GM23338 (cell line): ENCODE data around the gene TANGO2.
A peak's percentile ranks its signal among the peaks of the same experiment; 100 is the strongest.

ENCODE experiments used
- EZH2phosphoT487 ChIP-seq: fragments of 200-600 bp; sonication (generic); IDR thresholded peaks from one replicate; pipeline ENCODE4 v1.8.1; 2018; ENCODE audit warnings: antibody characterized with exemption; ENCODE audit not compliant: unreplicated experiment
- POLR2AphosphoS5 ChIP-seq: IDR thresholded peaks from 2 replicates; pipeline ENCODE4 v1.6.1; 2016; ENCODE audit warnings: antibody characterized with exemption, low read depth
- TF ChIP-seq, protein P1 (sequence below), 2 experiments: fragments of 200-600 bp in 1 of 2; sonication (generic) in 1 of 2; conservative IDR thresholded peaks; 2 replicates each; pipeline versions ENCODE4 v1.5.1 to v1.6.1; 2016 to 2017; ENCODE audit warnings: antibody characterized with exemption in 2 of 2, low read depth in 2 of 2, mild to moderate bottlenecking in 2 of 2, moderate library complexity in 1 of 2
- TF ChIP-seq, protein P2 (sequence below): IDR thresholded peaks from one replicate; pipeline ENCODE4 v1.6.1; 2018; ENCODE audit warnings: antibody characterized with exemption; ENCODE audit not compliant: unreplicated experiment

DNA sequence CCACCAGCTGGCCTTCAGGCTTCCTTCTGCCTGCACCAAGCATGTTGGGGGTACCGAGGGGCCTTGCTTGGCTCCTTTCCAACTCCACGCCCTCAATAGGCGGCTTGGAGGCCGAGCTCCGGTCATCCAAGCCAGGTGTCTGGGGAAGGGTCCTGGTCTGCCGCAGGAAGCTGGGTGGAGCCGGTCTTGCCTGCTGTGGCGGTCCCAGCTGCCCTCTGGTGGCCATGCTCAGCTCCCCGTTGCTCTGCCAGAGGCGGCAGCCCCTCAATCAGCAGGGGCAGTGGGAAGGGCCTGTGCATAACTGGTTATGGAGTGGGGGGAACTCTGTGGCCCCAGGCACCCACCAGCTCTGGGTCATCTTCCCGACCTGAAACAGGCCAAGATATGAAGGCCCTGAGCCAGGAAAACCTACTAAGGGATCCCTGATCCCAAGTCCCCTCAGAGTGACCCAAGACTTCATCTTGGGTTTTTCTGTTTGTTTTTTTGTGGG lies 7.5 kb upstream of the TANGO2 start:
- TF ChIP-seq, protein P1, sequence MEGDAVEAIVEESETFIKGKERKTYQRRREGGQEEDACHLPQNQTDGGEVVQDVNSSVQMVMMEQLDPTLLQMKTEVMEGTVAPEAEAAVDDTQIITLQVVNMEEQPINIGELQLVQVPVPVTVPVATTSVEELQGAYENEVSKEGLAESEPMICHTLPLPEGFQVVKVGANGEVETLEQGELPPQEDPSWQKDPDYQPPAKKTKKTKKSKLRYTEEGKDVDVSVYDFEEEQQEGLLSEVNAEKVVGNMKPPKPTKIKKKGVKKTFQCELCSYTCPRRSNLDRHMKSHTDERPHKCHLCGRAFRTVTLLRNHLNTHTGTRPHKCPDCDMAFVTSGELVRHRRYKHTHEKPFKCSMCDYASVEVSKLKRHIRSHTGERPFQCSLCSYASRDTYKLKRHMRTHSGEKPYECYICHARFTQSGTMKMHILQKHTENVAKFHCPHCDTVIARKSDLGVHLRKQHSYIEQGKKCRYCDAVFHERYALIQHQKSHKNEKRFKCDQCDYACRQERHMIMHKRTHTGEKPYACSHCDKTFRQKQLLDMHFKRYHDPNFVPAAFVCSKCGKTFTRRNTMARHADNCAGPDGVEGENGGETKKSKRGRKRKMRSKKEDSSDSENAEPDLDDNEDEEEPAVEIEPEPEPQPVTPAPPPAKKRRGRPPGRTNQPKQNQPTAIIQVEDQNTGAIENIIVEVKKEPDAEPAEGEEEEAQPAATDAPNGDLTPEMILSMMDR (conservative IDR thresholded peaks at IDR 0.05; ENCODE audit: low read depth in 2 of 2), result peak; percentile 82 to 92
- TF ChIP-seq POLR2AphosphoS5 (no peak), EZH2phosphoT487 (no peak)
- TF ChIP-seq, protein P2, sequence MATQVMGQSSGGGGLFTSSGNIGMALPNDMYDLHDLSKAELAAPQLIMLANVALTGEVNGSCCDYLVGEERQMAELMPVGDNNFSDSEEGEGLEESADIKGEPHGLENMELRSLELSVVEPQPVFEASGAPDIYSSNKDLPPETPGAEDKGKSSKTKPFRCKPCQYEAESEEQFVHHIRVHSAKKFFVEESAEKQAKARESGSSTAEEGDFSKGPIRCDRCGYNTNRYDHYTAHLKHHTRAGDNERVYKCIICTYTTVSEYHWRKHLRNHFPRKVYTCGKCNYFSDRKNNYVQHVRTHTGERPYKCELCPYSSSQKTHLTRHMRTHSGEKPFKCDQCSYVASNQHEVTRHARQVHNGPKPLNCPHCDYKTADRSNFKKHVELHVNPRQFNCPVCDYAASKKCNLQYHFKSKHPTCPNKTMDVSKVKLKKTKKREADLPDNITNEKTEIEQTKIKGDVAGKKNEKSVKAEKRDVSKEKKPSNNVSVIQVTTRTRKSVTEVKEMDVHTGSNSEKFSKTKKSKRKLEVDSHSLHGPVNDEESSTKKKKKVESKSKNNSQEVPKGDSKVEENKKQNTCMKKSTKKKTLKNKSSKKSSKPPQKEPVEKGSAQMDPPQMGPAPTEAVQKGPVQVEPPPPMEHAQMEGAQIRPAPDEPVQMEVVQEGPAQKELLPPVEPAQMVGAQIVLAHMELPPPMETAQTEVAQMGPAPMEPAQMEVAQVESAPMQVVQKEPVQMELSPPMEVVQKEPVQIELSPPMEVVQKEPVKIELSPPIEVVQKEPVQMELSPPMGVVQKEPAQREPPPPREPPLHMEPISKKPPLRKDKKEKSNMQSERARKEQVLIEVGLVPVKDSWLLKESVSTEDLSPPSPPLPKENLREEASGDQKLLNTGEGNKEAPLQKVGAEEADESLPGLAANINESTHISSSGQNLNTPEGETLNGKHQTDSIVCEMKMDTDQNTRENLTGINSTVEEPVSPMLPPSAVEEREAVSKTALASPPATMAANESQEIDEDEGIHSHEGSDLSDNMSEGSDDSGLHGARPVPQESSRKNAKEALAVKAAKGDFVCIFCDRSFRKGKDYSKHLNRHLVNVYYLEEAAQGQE, result no peak
